SK-N-SH (cell line): Measurements from ENCODE around the gene ZC3H18.

Experiments used
- CTCF ChIP-seq: fragments of 200-600 bp; sonication (generic); IDR thresholded peaks from 2 replicates; pipeline ENCODE4 v1.6.1; 2017; ENCODE audit warnings: antibody characterized with exemption, mild to moderate bottlenecking, moderate library complexity
- NFIC ChIP-seq: IDR thresholded peaks from 2 replicates; pipeline ENCODE4 v1.4.0; 2012; ENCODE audit warnings: borderline replicate concordance
- TAF1 ChIP-seq: IDR thresholded peaks from 2 replicates; pipeline ENCODE4 v1.6.1; 2012; ENCODE audit warnings: low read depth, mild to moderate bottlenecking, low read length, moderate library complexity, borderline replicate concordance
- ZBTB33 ChIP-seq: IDR thresholded peaks from 2 replicates; pipeline ENCODE4 v1.4.0; 2012; ENCODE audit warnings: low read depth, borderline replicate concordance

- TF ChIP-seq CTCF (no peak), NFIC (no peak), ZBTB33 (no peak), TAF1 (no peak)
Measured at GRCh38 chr16:88610909-88611812, 41.0 kb downstream of the ZC3H18 start.
